ENCODE data around the gene MVB12B. TPM values are rescaled to one million over a fixed set of nuclear protein-coding genes. Genes with fewer than 3 reads are reported as not detected.
A peak's percentile ranks its signal among the peaks of the same experiment; 100 is the strongest.

The MVB12B gene
- total RNA-seq, 1 donor, result 5.4 TPM

GRCh38 chr9:126290871-126291270 is 35.8 kb upstream of the MVB12B start:
- DNase-seq (ENCODE audit: insufficient read length, low spot score, missing footprints), result no peak
- no peak for TF ChIP-seq CTCF (IDR thresholded peaks at IDR 0.05; ENCODE audit: extremely low read depth, low read depth, low read length)
- H3K79me2 ChIP-seq (ENCODE audit: insufficient read depth, low read length), result no peaks in the 10 kb centered on the region
- no peak overlapping the region for H3K4me3 ChIP-seq (ENCODE audit: insufficient read depth, low read length)
- H2AFZ ChIP-seq (ENCODE audit: low read length), result no peak overlapping the region
- H3K4me2 ChIP-seq (ENCODE audit: insufficient read depth, low read length), result no peak overlapping the region
- H3K4me1 ChIP-seq (ENCODE audit: insufficient read depth, low read length), result no peaks in the 10 kb centered on the region
- H3K9me3 ChIP-seq (ENCODE audit: low read depth, low read length), result no peaks in the 10 kb centered on the region
- peaks cover 23% of the 10 kb centered on the region for H3K27me3 ChIP-seq (ENCODE audit: insufficient read depth, low read length)
- H3K27ac ChIP-seq (ENCODE audit: low read depth, low read length), result no peak overlapping the region
- H3K36me3 ChIP-seq (ENCODE audit: insufficient read depth, low read length), result no peaks in the 10 kb centered on the region
- H4K20me1 ChIP-seq (ENCODE audit: insufficient read depth, low read length), result no peaks in the 10 kb centered on the region

DNA sequence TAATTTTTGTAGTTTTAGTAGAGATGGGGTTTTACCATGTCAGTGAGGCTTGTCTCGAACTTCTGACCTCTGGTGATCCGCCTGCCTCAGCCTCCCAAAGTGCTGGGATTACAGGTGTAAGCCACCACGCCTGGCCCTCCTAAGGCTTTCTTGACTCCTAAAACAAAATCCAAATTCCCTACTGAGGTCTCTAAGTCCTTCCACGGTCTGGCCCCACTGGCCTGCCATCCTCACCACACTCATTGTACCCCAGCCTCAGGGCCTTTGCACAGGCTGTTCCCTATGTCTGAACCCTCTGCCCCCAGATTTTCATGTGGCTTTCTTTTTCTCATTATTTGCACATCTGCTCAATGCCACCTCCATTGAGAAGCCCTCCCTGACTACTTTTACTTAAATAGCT is 34.7 kb upstream of the MVB12B start:
- Histone ChIP-seq H3K4me3 (ENCODE audit: insufficient read depth, low read length) (no peak overlapping the region), H3K79me2 (ENCODE audit: insufficient read depth, low read length) (no peaks in the 10 kb centered on the region), H3K9me3 (ENCODE audit: low read depth, low read length) (no peaks in the 10 kb centered on the region), H3K27ac (ENCODE audit: low read depth, low read length) (no peak overlapping the region), H2AFZ (ENCODE audit: low read length) (no peak overlapping the region), H3K36me3 (ENCODE audit: insufficient read depth, low read length) (no peaks in the 10 kb centered on the region), H4K20me1 (ENCODE audit: insufficient read depth, low read length) (no peaks in the 10 kb centered on the region), H3K4me1 (ENCODE audit: insufficient read depth, low read length) (no peaks in the 10 kb centered on the region), H3K4me2 (ENCODE audit: insufficient read depth, low read length) (no peak overlapping the region), H3K27me3 (ENCODE audit: insufficient read depth, low read length) (peaks cover 22% of the 10 kb centered on the region)
- no peak for DNase-seq (ENCODE audit: insufficient read length, low spot score, missing footprints)
- no peak for TF ChIP-seq CTCF (IDR thresholded peaks at IDR 0.05; ENCODE audit: extremely low read depth, low read depth, low read length)

GRCh38 chr9:126292736-126293521 is 33.7 kb upstream of the MVB12B start:
- Histone ChIP-seq H3K36me3 (ENCODE audit: insufficient read depth, low read length) (no peaks in the 10 kb centered on the region), H3K4me1 (ENCODE audit: insufficient read depth, low read length) (no peaks in the 10 kb centered on the region), H3K27ac (ENCODE audit: low read depth, low read length) (no peak overlapping the region), H3K4me2 (ENCODE audit: insufficient read depth, low read length) (no peak overlapping the region), H3K9me3 (ENCODE audit: low read depth, low read length) (no peaks in the 10 kb centered on the region), H3K79me2 (ENCODE audit: insufficient read depth, low read length) (no peaks in the 10 kb centered on the region), H3K4me3 (ENCODE audit: insufficient read depth, low read length) (no peak overlapping the region), H2AFZ (ENCODE audit: low read length) (no peak overlapping the region), H4K20me1 (ENCODE audit: insufficient read depth, low read length) (no peaks in the 10 kb centered on the region), H3K27me3 (ENCODE audit: insufficient read depth, low read length) (peaks cover 21% of the 10 kb centered on the region)
- DNase-seq (ENCODE audit: insufficient read length, low spot score, missing footprints), result no peak
- TF ChIP-seq CTCF (IDR thresholded peaks at IDR 0.05; ENCODE audit: extremely low read depth, low read depth, low read length), result no peak

DNA sequence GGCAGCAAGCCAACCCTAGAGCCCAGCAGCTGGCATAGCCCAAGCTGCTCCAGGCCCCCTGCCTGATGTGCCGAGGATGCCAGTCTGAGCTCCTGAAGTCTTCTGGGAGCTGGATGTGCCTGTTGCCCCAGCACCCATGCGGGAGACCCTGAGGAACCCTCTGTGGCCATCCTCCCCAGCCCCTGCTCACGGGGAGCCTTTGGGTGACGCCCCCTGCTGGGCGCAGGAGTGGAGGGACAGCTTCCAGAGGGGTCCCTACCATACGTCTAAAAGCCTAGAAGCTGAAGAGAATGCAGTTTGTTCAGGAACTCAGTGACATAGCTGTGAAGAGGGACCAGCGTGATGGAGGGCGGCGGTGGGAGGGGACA is 33.1 kb upstream of the MVB12B start:
- Histone ChIP-seq H3K27ac (ENCODE audit: low read depth, low read length) (no peak overlapping the region), H3K4me3 (ENCODE audit: insufficient read depth, low read length) (no peak overlapping the region), H3K4me2 (ENCODE audit: insufficient read depth, low read length) (no peak overlapping the region), H3K9me3 (ENCODE audit: low read depth, low read length) (no peaks in the 10 kb centered on the region), H4K20me1 (ENCODE audit: insufficient read depth, low read length) (no peaks in the 10 kb centered on the region), H3K4me1 (ENCODE audit: insufficient read depth, low read length) (no peaks in the 10 kb centered on the region), H2AFZ (ENCODE audit: low read length) (no peak overlapping the region), H3K27me3 (ENCODE audit: insufficient read depth, low read length) (peaks cover 22% of the 10 kb centered on the region), H3K79me2 (ENCODE audit: insufficient read depth, low read length) (no peaks in the 10 kb centered on the region), H3K36me3 (ENCODE audit: insufficient read depth, low read length) (no peaks in the 10 kb centered on the region)
- no peak for DNase-seq (ENCODE audit: insufficient read length, low spot score, missing footprints)
- TF ChIP-seq CTCF (IDR thresholded peaks at IDR 0.05; ENCODE audit: extremely low read depth, low read depth, low read length), result peak; percentile 26
